Effector memory CD4-positive, alpha-beta T cell (primary cell): ENCODE results near the gene ENO3.
A peak's percentile ranks its signal among the peaks of the same experiment; 100 is the strongest.

Experiments
- DNase-seq, 3 donors: peaks; one replicate each; pipeline ENCODE4 v3.0.0-alpha.2; 2020
- H3K27ac ChIP-seq: 2 replicates; pipeline ENCODE4 v1.7.0; 2013; ENCODE audit warnings: mild to moderate bottlenecking, low read length, moderate library complexity; ENCODE audit not compliant: insufficient read depth, poor library complexity, severe bottlenecking
- H3K27me3 ChIP-seq: replicated peaks from 2 replicates; pipeline ENCODE4 v1.7.0; 2013; ENCODE audit warnings: mild to moderate bottlenecking, low read length; ENCODE audit not compliant: insufficient read depth, control insufficient read depth, poor library complexity, severe bottlenecking
- H3K36me3 ChIP-seq: 2 replicates; pipeline ENCODE4 v1.7.0; 2013; ENCODE audit warnings: mild to moderate bottlenecking, low read length, moderate library complexity; ENCODE audit not compliant: control insufficient read depth, insufficient read depth
- H3K4me1 ChIP-seq: 2 replicates; pipeline ENCODE4 v1.7.0; 2013; ENCODE audit warnings: low read length, mild to moderate bottlenecking; ENCODE audit not compliant: control insufficient read depth, insufficient read depth, poor library complexity, severe bottlenecking
- H3K4me3 ChIP-seq: 2 replicates; pipeline ENCODE4 v1.7.0; 2013; ENCODE audit warnings: low read length, low read depth, mild to moderate bottlenecking; ENCODE audit not compliant: insufficient read depth, poor library complexity, severe bottlenecking
- H3K9me3 ChIP-seq: 2 replicates; pipeline ENCODE4 v1.7.0; 2013; ENCODE audit warnings: mild to moderate bottlenecking, low read length, moderate library complexity; ENCODE audit not compliant: control insufficient read depth

ENO3 gene

GRCh38 chr17:4970273-4970672, 19.4 kb downstream of the ENO3 start:
- DNase-seq: no peak
- no peaks in the 10 kb centered on the region for H3K9me3 ChIP-seq
- no peak overlapping the region for H3K4me3 ChIP-seq
- peaks cover 28% of the 10 kb centered on the region for H3K4me1 ChIP-seq
- H3K27ac ChIP-seq: peak overlapping the region; percentile 34
- peaks cover 30% of the 10 kb centered on the region for H3K36me3 ChIP-seq
- no peaks in the 10 kb centered on the region for H3K27me3 ChIP-seq

- H3K27me3 ChIP-seq: no peaks in the 10 kb centered on the region
- no peak for DNase-seq
- H3K4me1 ChIP-seq: peaks cover 25% of the 10 kb centered on the region
- H3K36me3 ChIP-seq: peaks cover 39% of the 10 kb centered on the region
- no peaks in the 10 kb centered on the region for H3K9me3 ChIP-seq
- H3K4me3 ChIP-seq: no peak overlapping the region
- H3K27ac ChIP-seq: no peak overlapping the region
Measured at GRCh38 chr17:4971826-4972225, 20.9 kb downstream of the ENO3 start.

GRCh38 chr17:4972322-4972721, 21.4 kb downstream of the ENO3 start:
- DNase-seq: no peak
- Histone ChIP-seq H3K4me1 (peaks cover 24% of the 10 kb centered on the region), H3K27ac (no peak overlapping the region), H3K4me3 (no peak overlapping the region), H3K27me3 (no peaks in the 10 kb centered on the region), H3K36me3 (peaks cover 44% of the 10 kb centered on the region), H3K9me3 (no peaks in the 10 kb centered on the region)

- peaks cover 48% of the 10 kb centered on the region for H3K36me3 ChIP-seq
- no peaks in the 10 kb centered on the region for H3K27me3 ChIP-seq
- no peaks in the 10 kb centered on the region for H3K9me3 ChIP-seq
- no peak for DNase-seq
- H3K4me1 ChIP-seq: peaks cover 24% of the 10 kb centered on the region
- H3K27ac ChIP-seq: no peak overlapping the region
- H3K4me3 ChIP-seq: no peak overlapping the region
Measured at GRCh38 chr17:4972752-4973151, 21.8 kb downstream of the ENO3 start.

GRCh38 chr17:4973256-4974114, 22.6 kb downstream of the ENO3 start:
- Histone ChIP-seq H3K4me3 (no peak overlapping the region), H3K9me3 (no peaks in the 10 kb centered on the region), H3K27ac (no peak overlapping the region), H3K27me3 (no peaks in the 10 kb centered on the region), H3K4me1 (peaks cover 18% of the 10 kb centered on the region), H3K36me3 (peaks cover 56% of the 10 kb centered on the region)
- DNase-seq: no peak

GRCh38 chr17:4974115-4974670, 23.3 kb downstream of the ENO3 start:
- DNase-seq: no peak
- Histone ChIP-seq H3K27me3 (no peaks in the 10 kb centered on the region), H3K27ac (no peak overlapping the region), H3K4me1 (peaks cover 11% of the 10 kb centered on the region), H3K36me3 (peaks cover 61% of the 10 kb centered on the region), H3K4me3 (no peak overlapping the region), H3K9me3 (no peaks in the 10 kb centered on the region)

GRCh38 chr17:4978726-4979125, 27.8 kb downstream of the ENO3 start:
- Histone ChIP-seq H3K36me3 (peaks cover 60% of the 10 kb centered on the region), H3K4me1 (no peaks in the 10 kb centered on the region), H3K27ac (no peak overlapping the region)

GRCh38 chr17:4980644-4981216, 29.8 kb downstream of the ENO3 start:
- DNase-seq: peak in 1 of 3 donors; percentile 24
- Histone ChIP-seq H3K27ac (no peak overlapping the region), H3K4me1 (peaks cover under 1% of the 10 kb centered on the region), H3K27me3 (no peaks in the 10 kb centered on the region), H3K4me3 (no peak overlapping the region), H3K36me3 (peaks cover 49% of the 10 kb centered on the region), H3K9me3 (no peaks in the 10 kb centered on the region)

More at GRCh38 chr17:4978726-4979125, 27.8 kb downstream of the ENO3 start:
- no peaks in the 10 kb centered on the region for H3K9me3 ChIP-seq
- no peak for DNase-seq
- H3K27me3 ChIP-seq: no peaks in the 10 kb centered on the region
- H3K4me3 ChIP-seq: no peak overlapping the region

GRCh38 chr17:4982305-4982704, 31.4 kb downstream of the ENO3 start:
- no peak overlapping the region for H3K4me3 ChIP-seq
- no peaks in the 10 kb centered on the region for H3K27me3 ChIP-seq
- H3K36me3 ChIP-seq: peaks cover 38% of the 10 kb centered on the region
- no peaks in the 10 kb centered on the region for H3K9me3 ChIP-seq
- peaks cover 14% of the 10 kb centered on the region for H3K4me1 ChIP-seq
- no peak for DNase-seq
- H3K27ac ChIP-seq: no peak overlapping the region

- peak in 1 of 3 donors; percentile 47 for DNase-seq
- Histone ChIP-seq H3K4me1 (peaks cover 24% of the 10 kb centered on the region), H3K27ac (peak overlapping the region; percentile 94), H3K27me3 (no peaks in the 10 kb centered on the region), H3K4me3 (peak overlapping the region; percentile 100), H3K36me3 (peaks cover 14% of the 10 kb centered on the region), H3K9me3 (no peaks in the 10 kb centered on the region)
Measured at GRCh38 chr17:4986403-4986802, 35.5 kb downstream of the ENO3 start.
